Activated CD8-positive, alpha-beta memory T cell treated with anti-CD3 and anti-CD28 coated beads for 1 hour (primary cell): ENCODE measurements around the gene COG5.

Source experiments
- DNase-seq, 2 donors: peaks; one replicate each; pipeline ENCODE4 v3.0.0-alpha.2; 2020; ENCODE audit warnings: low read depth in 1 of 2; ENCODE audit errors: extremely low read depth in 1 of 2

The COG5 gene

GRCh38 chr7:107201795-107202450 lies 361.8 kb downstream of the COG5 start:
- DNase-seq: no peak

- no peak for DNase-seq
Observed at GRCh38 chr7:107196834-107197610, 366.7 kb downstream of the COG5 start.

- DNase-seq: no peak
Observed at GRCh38 chr7:107194052-107194451, 369.7 kb downstream of the COG5 start.

- no peak for DNase-seq
Observed at GRCh38 chr7:107190090-107190489, 373.6 kb downstream of the COG5 start.

GRCh38 chr7:107187774-107188173 lies 375.9 kb downstream of the COG5 start:
- no peak for DNase-seq

GRCh38 chr7:107186240-107186639 lies 377.5 kb downstream of the COG5 start:
- DNase-seq: no peak

- no peak for DNase-seq
Observed at GRCh38 chr7:107185716-107186115, 378.0 kb downstream of the COG5 start.

GRCh38 chr7:107181172-107181571 lies 382.5 kb downstream of the COG5 start:
- DNase-seq: no peak

GRCh38 chr7:107180378-107180777 lies 383.3 kb downstream of the COG5 start:
- DNase-seq: peak; percentile 43 to 58

- no peak for DNase-seq
Observed at GRCh38 chr7:107179326-107180164, 384.2 kb downstream of the COG5 start.

GRCh38 chr7:107173691-107174406 lies 389.9 kb downstream of the COG5 start:
- no peak for DNase-seq

GRCh38 chr7:107173191-107173590 lies 390.5 kb downstream of the COG5 start:
- no peak for DNase-seq

GRCh38 chr7:107172276-107173032 lies 391.3 kb downstream of the COG5 start:
- DNase-seq: no peak

- DNase-seq: no peak
Observed at GRCh38 chr7:107171496-107171895, 392.2 kb downstream of the COG5 start.

GRCh38 chr7:107170051-107170915 lies 393.4 kb downstream of the COG5 start:
- no peak for DNase-seq

- peak; percentile 53 to 68 for DNase-seq
Observed at GRCh38 chr7:107169120-107170050, 394.3 kb downstream of the COG5 start.

- peak; percentile 88 to 92 for DNase-seq
Observed at GRCh38 chr7:107168233-107169119, 395.2 kb downstream of the COG5 start, which contains the start of gene HBP1. Gene HBP1, plus strand, starts transcription at chr7:107169003. Its CDS starts 10,891 bp downstream, at chr7:107179894.
